Inferior parietal cortex (tissue), 1 donor: ENCODE data around the gene PRKCZ.

Source experiments
- DNase-seq: peaks from one replicate; pipeline ENCODE4 v3.0.0-alpha.2; 2016; ENCODE audit errors: extremely low spot score

Gene PRKCZ

DNA sequence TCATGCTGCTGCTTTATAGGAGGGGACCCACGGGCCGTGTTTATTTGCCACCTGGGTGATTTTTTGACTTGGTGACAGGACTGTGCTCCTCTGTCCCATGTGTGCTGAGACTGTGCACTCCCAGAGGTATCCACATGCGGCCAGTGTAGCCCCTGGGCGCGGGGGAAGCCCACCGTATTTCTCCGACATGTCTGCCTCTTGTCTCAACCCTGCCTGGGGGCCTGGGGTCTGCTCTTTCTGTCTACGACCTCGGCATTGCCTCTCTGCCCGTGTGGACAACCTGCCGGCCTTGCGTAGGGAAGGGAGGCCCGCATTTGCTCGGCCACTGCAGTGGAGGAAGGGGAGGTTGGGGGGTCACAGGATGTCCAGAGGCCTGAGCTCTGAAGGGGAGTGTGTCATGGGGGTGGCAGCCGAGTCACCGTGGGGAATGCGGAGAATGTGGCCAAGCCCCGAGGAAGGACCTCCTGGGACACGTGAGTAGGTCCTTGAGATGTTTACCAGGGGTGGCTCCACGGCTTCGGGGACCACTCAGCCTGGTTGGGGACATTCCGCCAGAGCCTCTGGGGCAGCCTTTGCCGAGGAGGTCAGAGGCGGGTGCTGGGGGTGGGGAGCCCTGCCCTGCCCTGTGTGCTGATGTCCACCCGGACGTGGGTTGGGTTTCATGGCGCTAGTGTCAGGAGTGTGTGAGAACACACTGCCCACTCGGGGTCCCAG is 11.0 kb downstream of the PRKCZ start:
- DNase-seq = no peak

- DNase-seq = no peak
Observed at GRCh38 chr1:2065699-2066098, 15.5 kb downstream of the PRKCZ start.

GRCh38 chr1:2067393-2067792 is 17.2 kb downstream of the PRKCZ start:
- no peak for DNase-seq

GRCh38 chr1:2067981-2068380 is 17.8 kb downstream of the PRKCZ start:
- no peak for DNase-seq

DNA sequence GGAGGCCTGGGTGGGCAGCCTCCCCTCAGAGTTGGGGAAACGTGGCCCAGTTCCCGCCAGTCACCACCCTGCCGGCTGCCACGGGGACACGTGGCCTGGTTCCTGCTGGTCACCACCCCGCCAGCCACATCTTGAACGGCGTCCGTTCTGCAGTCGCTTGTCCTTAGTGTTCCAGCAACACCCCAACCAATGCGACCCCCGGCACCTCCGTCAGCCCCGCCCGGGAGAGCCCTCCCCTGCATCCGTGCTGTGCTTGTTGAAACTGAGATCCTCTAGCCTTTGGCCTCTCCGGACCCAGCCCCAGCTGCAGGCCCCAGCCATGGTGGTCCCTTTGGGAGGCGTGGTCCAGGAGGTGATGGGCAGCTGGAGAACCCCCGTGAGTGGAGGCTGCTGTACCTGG is 18.7 kb downstream of the PRKCZ start:
- DNase-seq = no peak

GRCh38 chr1:2070016-2070415 is 19.8 kb downstream of the PRKCZ start:
- no peak for DNase-seq

DNA sequence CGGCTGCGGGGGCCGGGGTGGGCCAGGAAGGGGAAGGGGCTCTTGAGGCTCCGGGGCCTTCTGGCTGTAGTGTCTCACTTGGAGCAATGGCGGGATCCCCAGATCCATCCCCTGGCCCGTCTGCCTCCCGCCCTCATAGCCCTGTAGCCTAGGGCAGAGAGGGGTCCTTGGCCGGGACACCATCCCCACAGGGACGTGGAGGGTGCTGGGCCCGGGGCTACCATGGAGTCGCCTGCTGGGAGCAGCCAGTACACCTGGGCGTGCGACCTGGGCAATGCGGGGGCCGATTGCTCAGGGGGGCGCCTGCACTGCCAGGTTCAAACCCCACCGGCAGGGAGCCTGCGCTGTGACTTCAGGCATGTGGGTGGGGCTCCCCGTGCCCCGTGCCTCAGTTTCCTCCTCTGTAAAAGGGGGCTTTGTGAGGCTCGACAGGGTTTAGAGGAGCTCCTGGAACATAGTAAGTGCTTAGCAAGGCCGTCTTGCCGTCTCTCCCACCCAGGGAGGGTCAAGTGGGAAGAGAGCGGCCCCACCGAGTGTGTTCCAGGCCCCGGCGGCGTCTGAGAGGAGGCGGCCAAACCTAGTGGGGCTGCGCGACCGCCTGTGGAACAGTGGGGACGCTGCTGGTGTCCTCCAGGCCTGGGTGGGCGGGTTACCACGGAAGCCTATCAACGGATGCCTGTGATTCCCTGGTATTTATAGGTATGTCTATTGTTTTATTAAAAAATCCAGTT is 20.8 kb downstream of the PRKCZ start:
- DNase-seq = no peak

DNA sequence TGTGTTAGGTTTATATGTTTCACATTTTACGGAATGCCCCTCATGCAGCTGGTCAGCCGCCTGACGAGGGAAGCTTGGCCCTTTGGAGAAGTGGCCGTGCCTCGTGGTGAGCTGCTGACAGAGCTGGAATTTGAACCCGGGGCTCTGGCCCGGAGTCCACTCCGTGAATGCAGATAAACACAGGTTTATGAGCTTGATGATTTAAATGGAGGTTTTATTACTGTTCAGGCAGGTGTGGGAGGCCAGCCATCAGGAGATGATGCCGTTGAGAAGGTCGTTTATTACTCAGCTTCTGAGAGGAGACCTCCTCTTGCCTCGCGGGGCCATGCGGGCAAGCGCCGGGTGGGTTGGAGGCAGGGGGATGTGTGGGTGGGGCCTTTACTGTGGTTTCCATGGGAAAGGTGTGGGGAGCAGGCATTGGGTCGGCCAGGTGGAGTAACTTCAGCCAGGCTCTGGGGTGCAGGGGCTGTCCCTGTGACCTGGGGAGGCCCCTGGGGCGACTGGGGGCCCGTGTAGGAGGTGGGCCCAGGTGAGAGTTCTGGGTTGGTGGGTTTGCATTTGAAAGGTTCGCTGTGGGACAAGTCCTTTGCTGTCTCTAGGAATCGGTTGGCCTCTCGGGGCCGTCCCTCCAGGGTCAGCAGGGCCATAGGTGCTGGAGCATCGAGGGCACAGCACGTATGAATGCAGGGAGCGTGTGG is 22.0 kb downstream of the PRKCZ start:
- no peak for DNase-seq

- DNase-seq = no peak
Observed at GRCh38 chr1:2072891-2073290, 22.7 kb downstream of the PRKCZ start.

- DNase-seq = peak; percentile 81
Observed at GRCh38 chr1:2073382-2074230, 23.4 kb downstream of the PRKCZ start.

- no peak for DNase-seq
Observed at GRCh38 chr1:2074396-2074795, 24.2 kb downstream of the PRKCZ start.

DNA sequence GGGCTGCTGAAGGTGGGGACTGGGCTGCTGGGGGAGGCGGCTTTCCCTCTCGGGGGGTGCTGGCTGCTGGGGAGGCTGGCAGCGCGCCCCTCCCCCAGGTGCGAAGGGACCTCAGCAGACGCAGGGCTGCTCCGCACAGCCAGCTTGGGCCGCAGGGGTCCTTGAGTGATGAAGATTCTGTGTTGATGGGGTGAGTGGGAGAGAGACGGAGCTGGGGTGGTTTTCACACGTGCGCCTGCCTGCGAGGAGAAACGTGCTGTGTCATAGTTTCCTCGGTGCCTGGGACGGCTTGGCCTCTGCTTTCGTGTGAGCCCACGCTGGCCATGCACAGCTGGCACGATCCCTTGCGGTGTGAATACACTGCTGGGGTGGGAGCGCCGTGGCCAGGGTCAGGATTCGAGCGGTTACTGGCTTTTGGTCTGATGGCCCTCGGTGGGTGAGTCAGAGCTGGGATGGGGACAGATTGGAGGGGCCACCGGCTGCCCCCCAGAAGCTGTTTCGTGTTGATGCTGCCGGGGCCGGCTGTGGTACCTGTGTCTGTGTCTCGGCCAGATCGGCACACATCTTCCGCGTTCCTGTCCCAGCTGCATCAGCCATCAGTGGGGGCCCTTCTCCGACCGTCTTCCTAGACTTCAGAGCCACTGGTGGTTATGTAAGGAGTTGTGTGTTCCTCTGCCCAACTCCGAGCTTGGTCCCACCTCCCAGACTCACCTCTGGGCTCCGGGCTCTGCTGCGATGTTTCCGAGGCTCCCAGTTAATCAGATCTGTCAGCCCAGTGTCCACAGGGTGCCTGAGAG is 24.9 kb downstream of the PRKCZ start:
- DNase-seq = peak; percentile 31

DNA sequence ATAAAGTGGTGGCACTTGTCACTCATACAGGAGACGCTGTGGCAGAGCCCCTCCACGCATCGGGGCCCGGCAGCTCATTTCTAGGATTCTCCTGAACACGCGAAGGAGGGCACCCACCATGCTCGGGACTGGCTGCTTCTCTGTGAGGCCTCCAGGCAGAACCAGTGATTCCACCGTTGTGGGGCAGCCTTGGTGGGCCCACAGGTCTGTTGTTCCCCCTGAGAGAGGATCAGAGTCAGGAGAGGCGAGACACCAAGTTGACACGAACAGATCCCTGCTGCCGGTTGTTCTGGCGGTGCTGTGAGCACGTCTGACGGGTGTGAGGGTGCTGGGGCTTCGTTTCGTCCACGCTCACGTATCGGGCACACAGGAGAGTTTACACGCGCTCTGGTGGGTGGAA is 26.6 kb downstream of the PRKCZ start:
- DNase-seq = no peak

- DNase-seq = no peak
Observed at GRCh38 chr1:2078170-2078569, 28.0 kb downstream of the PRKCZ start.

- DNase-seq = no peak
Observed at GRCh38 chr1:2079396-2080085, 29.3 kb downstream of the PRKCZ start.

- DNase-seq = no peak
Observed at GRCh38 chr1:2080140-2080539, 29.9 kb downstream of the PRKCZ start.

GRCh38 chr1:2080884-2081283 is 30.7 kb downstream of the PRKCZ start:
- DNase-seq = no peak

DNA sequence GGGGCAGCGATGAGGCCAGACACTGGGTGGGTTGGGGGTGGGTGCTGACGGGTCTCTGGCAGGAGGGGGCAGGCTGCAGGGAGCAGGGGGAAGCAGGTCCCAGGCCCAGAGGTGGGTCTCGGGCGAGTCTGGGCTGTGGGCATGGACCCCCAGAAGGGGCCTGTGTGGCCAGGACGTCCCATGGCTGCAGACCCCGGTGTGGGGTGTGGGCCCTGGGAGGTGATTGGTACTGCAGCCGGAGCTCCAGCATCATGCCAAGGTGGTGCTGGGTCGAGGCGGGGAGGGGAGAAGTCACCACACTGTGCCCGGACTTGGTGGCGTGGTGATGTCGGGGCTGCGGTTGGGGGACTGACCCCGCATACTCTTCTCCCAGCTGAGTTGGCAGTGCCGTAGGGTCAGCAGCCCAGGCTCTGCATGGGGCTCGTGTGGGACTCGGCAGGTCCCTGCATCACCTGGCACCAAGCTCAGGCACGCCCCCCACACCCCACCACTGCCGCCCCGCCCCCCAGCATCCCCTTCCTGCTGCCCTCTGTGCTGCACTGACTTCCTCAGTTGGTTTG is 31.2 kb downstream of the PRKCZ start:
- DNase-seq = no peak

DNA sequence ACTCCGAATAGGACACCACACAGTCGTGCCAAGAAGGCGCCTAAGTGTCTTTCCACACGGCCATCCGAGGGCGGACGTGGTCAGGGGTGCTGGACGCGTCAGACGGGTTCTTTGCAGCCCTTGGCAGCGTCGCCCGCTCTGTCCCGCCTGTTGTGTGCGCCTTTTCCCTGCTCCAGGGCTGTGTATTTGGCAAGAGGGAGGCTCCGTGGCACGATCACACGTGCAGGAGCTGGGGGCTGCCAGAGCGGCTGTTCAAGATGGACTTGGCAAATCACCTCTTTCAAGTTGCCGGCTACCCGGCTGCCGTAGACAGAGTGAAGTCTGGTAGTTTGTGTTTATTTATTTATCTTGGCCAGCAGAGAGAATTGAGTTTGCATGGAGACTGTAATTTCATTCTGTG is 31.9 kb downstream of the PRKCZ start:
- no peak for DNase-seq

DNA sequence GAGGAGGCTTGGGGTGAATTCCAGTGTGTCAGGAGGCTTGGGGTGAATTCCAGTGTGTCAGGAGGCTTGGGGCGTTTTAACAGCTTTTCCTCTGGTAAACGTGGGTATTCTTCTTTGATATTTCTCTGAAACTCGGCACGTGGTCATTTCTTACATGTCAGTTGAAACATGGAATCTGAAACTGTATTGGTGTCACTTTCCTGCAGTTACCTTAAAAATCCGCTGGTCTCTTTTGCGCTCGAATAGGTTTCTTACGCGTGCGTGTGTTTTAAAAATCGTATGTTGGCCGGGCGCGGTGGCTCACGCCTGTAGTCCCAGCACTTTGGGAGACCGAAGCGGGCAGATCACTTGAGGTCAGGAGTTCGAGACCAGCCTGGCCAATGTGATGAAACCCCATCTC is 33.5 kb downstream of the PRKCZ start:
- no peak for DNase-seq
